Fibroblast of upper back skin (primary cell): ENCODE measurements around the gene ANKS1A.
A peak's percentile ranks its signal among the peaks of the same experiment; 100 is the strongest.

Experiments used
- DNase-seq: peaks from one replicate; pipeline ENCODE4 v3.0.0-alpha.2; 2013

The ANKS1A gene

DNA sequence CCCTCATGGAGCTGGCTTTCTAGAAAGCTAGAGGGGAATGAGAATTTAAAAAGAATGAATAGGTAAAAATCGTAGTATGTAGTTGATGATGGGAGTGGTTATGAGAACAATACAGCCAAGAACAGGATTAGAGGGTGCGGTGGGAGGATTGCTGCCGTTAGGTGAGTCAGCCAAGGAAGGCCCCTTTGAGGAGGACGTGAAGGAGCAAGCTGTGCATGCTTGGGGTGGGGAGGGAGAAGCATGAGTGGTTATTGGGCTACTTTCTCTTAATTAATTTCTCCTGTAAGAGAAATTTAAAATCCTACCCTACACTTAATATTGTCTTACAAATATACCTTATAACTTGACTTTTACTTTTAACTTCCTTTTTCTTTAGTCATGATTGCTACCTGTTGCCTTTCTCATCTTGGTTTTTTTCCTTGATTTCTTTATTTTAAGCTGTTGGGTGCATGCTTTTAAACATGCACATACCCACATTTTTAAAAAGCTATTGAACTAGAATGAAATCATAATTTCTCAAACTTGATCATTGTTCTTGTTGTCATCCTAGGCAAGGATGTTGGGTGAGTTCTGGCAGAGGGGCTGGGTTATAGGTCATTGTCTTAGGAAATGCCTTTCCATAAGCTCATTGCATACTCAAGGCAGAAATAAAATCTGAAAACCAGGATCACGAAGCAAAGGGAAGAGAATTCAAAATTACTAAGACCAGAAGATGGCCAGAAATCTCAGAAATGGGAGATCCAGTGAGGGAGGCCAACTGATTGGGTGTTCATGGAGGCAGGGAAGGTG lies 137.6 kb downstream of the ANKS1A start:
- DNase-seq = no peak

DNA sequence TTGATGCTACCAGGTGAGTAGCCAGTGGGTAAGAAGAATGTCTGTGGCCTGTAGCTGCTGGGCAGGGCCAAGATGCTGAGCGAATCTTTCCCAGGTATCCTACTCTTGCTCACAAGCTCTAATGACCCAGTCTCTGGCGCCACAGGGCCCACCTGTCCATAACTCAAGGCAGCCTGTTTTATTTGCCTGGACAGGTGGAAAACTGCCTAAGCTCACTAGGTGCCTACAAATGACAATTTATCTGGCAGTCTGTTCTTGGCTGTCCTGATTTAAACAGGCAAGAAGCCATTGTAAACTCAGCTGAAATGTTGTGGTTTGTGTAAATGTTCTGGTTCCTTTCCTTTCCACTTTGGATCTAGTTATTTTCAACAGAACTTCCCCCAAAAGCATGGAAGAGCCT lies 138.8 kb downstream of the ANKS1A start:
- no peak for DNase-seq

DNA sequence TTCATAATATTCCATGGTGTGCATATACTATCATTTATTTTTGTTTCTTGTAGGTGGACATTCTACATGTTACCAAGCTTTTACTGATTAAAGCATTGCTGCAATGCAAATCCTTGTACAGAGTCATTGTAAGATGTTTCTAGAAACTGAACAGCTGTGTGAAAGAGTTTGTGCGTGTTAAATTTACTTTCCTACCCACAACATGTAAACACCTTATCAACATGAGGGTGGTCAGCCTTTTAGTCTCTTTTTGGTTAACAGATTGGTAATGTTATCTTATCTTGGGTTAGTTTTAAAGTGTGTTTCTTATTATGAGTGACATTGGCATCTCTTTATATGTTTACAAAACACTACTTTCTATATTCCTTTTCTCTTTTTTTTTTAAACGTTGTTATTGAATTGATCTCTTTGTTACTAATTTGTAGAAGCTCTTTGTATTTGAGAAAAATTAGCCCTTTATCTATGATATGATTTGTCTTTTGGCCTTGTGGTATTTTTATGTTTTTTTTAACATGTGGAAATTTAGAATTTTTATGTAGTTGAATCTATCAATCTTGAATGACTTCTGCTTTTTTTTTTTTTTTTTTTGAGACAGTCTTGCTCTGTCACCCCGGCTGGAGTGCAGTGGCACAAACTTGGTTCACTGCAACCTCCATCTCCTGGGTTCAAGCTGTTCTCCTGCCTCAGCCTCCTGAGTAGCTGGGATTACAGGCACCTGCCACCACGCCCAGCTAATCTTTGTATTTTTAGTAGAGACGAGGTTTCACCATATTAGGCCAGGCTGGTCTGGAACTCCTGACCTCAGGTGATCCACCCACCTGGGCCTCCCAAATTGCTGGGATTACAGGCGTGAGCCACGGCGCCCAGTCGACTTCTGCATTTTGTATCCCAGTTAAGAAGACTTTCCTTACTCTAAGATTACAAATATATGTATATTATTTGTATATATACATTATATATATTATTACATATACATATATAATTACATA lies 140.0 kb downstream of the ANKS1A start:
- no peak for DNase-seq

DNA sequence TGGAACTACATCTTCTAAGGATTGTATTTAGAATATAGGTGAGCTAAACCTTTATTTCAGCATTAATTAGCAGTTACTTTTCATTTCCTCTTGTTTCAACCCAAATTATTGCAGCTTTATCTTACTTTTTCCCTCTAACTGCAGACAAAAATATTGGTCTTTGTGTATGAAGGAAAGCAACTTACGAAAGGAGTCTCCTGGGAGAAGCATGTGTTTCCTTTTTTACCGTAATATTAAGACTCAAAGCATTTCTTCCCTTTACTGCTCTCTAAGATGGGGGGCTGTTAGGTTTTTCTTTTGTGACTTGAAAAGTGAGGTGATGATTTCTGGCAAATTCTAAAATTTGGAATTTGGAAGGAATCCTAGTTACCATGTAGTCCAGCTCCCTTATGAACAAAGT lies 141.0 kb downstream of the ANKS1A start:
- DNase-seq = no peak

DNA sequence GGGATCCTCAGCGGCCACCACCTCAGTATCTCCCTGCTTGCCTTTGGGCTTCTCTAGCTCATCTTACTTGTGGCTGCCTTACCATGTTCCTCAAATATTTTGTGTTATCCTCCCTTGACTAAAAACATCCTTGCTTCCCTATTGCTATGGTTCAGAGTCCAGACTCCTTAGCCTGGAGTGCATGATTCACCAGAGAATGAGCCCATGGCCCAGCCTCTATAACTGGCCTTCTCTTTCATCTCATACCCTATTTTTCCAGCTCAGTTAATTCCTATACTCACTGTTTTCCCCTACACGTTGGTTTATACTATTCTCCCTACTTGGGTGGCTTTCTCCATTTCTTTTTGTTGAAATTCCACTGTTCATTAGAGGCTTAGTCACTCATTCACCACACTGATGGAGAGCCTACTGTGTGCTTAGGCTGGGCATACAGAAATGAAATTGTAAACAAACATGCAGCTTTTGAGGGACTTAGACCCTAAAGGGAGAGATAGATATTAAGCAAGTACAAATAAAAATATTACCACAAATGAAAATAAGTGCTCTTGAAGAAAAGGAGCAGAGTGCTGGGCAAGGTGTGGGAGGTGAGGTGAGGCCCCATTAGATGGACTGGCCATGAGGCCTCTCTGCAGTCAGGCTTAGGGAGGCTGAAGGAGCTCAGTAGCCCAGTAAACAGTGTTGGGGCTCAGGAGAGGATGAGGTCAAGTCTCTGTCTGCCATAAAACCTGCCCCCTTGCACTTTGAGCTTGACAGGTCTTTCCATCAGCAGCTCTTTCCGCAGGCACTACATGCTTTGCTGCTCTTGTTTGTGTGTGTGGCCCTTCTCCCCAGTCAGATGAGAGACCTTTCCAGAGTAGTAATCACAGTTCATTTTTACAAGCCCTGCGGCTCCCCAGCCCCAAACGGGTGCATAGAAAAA lies 142.8 kb downstream of the ANKS1A start:
- DNase-seq = no peak

DNA sequence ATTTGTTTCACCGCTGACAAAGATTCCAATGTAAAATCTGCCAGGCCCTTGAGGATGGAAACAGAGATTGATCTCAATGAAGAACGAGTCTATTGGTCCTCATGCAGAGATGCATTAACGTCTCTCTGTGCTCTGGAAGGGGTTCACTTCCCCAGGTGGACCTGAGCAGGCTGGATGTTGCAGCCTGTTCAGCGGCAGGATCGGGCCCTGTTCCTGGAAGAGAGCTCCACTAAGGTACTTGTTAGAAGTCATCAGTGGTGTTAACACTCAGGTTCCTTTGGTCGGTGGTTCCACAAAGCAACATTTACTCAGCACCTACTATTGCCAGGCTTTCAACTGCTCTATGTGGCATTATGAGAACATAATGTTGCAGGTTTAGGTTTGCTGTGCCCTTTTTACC lies 144.6 kb downstream of the ANKS1A start:
- DNase-seq = no peak

DNA sequence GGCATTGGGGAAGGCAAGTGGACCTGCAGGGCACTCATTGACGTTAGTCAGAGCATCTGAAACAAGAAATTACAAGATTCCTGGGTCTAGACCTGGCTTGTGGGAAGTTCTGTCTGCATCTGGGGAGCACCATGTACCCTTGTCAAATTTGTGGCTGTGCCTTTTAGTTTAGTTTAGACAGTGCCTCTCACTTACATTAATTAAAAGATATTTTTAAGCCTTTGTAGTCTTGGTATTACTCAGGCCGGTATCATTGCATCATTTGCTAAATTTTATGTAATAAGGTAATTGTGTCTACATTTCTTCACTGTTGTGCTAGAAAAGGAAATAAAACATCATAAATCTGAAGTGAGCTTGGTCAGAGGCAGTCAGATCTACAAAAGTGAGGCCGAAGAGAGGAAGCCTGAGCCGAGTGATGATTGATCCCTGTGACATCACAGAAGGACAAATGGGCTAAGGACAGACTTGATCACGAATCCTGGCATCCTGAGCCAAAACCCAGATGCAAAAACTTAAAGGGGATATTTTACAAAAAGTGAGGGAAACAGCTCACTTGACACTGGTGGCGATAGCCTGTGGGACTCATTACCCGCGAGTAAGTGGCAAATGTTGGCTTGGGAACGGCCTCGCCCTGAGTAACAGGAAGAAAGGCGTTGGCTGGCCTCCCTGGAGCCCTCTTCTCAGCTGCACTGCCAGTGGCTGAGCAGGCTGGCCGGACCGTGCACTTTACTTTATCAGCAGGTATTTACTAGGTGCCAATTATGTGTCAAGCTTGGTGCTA lies 145.5 kb downstream of the ANKS1A start:
- no peak for DNase-seq

DNA sequence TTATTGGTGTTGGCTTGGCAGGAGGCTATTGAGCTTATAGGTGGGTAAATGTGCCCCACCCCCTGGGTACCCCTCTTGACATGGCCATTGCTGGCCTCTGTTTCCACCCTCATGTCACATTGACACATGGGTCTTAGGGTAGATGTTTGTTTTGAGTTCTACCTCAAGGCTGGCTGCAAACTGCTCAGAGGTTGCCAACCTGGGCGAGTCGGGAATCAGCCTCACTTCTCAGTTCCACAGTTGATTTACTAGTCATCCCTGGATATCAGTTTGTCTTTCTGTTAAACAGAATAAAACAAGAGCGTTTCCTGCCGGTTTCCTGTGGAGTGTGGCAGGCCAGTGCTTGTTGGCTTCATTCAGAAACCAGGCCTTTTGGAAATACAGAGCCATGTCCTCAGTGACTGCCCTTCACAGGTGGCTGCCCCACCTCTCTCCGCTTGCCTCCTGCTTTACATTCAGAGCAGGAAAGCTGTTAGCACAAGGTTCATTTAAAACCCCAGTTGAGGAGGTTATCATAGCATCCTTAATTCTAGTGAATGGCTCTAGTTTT lies 146.5 kb downstream of the ANKS1A start:
- DNase-seq = no peak

DNA sequence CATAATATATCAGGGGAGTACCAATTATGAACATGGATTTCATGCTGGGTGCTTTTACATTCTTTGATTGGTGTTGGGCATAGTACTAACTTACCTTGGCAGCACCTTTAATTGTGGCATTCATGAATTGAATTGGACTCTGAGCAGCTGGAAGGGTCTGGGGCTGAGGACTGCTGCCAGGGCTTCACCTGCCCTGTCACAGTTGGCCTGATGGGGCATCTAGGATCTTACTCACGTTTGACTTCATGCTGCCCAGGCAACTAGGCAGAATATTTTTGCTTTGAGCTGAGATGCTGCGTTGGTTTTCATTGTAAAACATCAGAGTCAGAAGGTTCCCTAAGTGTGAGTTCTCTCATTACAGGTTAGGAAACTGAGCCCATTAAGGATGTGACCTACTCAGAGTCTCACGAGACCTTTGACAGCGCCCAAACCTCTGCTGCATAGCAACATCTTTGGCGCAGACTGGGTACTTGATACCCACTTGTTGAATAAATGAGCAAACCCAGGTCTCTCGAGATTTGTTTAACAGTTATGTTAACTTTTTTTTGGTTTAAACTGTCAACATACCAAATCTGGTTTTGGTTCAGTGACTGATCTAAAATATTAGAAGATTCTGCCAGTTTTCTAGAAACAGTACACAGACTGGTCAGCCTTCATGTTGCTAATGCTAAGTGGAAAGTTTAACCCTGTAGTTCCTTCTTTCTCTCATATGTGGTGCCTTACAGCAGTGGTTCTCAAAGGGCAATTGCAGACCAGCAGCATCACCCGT lies 147.2 kb downstream of the ANKS1A start:
- no peak for DNase-seq

DNA sequence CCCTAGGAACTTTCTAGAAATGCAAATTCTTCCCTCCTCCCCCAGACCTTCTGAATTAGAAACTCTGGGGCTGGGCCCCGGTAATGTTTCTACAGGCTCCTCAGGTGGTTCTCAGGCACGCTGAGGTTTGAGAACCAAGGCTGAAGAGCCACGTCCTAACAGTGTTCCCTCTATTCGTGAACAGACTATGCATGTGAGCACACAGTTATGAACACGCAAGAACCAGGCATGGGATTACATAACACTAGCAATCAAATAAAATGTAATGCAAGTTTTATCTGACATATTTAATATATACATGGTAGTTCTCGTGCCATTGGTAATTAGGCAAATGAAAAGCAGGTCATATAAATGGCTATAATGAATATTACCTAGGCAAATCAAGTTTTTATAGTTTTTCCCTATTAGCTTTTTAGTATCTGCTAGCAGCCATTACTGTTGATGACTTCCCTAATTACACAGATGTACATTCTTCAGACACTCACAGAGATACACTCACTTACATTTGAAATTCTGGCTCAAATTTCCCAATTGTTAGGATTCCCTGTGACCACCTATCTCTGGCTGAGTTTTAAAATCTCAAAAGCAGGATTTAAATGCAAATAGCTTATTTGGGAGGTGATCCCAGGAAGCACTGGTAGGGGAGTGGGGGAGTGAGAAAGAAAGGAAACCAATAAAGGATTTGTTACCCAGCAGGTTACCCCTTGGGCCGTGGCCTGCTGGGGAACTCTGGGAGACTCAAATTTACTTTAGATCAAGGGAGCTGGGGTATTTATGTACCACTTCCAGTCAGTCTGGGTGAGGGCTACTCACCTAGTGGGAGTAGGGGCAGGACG lies 148.0 kb downstream of the ANKS1A start:
- no peak for DNase-seq

DNA sequence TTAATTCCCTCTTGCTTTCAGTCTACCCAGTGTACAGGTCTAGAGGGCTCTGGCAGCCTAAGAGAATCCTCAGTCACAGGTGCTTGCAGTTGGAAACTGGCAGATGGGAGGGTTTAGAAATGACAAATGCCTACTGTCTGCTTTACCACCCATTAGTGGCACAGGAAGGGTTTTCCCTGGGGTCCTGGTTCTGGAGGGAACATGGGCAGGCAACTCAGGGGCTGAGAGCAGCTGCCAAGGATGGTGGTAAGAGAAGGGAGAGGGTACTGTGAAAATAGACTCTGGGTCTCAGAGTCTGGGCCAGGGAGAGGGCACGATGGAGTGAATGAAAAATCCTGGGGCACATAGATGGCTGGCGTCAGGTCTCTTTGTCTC lies 148.6 kb downstream of the ANKS1A start:
- no peak for DNase-seq

DNA sequence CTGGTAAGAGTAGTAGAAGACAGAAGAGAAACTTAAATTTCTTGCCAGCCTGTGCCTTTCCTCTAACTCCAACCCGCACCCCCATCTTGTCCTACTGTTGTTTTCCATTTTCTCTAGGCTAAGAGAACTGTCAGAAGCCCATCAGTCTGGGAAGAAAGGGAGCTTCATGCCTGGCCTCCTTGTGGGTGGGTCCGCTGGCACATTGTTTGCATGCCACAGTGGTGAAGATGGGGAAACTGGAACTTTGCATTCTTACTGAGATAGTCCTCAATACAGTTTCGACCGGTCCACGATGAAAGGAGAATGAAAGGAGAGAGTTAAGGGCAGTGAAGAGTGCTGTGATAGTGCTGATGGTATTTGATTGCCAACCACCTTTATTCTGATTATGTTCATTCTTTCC lies 149.0 kb downstream of the ANKS1A start:
- no peak for DNase-seq

DNA sequence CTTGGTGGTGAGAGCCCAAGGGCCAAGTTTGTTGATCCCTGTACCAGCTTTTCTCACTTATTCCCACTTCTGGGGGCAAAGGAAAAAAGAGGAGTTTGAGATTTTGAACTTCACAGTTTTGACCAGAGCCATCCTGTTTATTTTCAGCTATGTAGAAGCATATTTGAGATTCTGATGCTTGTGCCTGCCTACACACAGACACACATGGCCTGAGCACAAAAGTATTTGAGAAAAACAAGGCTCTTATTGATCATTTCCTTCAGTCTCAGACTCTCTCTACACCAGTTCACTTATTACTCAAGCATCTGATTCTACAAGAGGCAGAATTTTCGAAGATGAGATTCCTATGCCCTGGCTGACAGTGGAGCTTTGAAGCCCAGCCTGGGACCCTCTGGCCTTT lies 151.3 kb downstream of the ANKS1A start:
- no peak for DNase-seq

DNA sequence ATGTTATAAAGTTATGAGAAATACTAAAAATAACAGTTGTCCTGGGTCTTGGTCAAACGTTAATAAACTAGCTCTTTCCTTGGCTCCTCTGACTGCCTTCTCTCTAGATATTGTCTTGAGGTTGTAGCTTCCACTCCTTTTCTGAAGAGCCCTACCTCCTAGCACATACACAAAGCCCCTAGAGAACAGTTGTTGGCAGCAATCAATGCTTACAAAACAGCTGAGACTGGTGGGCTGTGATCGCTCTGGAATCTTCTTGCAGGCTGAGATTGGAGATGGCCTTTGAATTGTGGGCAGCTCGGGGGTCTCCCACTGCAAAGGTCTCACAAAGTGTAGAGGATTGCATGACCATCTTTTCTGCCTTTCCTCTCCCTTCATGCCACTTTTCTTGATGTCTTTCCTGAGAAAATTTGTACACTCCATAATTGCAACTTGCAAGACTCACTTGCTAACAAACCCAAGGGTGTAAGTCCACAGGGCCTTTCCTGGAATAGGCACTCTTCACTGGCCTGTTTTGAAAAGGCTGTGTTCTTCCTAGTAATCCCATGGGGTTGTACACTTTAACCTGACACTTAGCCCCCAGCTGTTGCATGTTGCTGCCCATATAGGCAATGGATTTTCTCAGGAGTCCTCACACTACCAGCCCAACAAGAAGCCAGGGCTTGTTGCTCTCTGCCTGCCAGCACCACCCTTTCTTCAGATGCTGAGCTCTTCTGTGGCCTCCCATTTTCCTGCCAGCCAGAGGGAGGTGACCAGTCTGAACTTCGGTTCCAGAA lies 152.2 kb downstream of the ANKS1A start:
- DNase-seq = no peak

DNA sequence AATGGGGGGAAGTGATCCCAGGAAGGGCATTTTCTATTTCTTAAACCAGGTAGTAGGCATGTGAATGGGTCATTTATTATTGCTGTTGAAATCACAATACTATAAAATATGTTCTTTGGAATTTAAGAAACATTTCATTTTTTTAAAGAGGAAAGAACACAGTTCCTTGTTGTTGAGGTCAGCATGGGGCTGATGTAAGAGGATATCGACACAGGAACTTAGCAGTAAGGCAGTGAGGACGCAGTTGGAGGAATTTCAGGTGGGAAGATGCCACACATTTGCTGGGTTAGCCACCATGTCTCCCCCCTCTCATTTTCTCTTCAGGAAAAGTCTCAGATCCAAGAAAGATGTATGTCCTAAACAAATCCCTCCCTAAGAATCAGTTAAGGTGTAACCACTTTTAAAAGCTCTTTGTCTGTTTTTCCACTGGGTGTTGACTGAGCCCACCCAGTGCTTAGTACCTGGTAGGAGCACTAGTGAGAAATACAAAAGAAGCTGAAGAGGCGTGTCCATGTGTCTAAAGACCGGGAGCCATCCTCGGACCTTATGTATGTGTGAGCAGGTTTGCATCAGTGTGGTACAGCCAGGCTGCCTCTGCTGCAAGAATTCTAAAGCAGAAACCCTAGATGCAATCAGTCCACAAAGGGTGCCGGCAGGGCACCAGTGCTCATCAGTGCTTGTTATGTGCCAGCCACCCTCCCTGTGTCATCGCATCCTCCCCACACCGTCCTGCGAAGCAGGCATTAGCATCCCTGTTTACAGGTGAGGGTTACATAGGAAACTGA lies 153.2 kb downstream of the ANKS1A start:
- DNase-seq = no peak

DNA sequence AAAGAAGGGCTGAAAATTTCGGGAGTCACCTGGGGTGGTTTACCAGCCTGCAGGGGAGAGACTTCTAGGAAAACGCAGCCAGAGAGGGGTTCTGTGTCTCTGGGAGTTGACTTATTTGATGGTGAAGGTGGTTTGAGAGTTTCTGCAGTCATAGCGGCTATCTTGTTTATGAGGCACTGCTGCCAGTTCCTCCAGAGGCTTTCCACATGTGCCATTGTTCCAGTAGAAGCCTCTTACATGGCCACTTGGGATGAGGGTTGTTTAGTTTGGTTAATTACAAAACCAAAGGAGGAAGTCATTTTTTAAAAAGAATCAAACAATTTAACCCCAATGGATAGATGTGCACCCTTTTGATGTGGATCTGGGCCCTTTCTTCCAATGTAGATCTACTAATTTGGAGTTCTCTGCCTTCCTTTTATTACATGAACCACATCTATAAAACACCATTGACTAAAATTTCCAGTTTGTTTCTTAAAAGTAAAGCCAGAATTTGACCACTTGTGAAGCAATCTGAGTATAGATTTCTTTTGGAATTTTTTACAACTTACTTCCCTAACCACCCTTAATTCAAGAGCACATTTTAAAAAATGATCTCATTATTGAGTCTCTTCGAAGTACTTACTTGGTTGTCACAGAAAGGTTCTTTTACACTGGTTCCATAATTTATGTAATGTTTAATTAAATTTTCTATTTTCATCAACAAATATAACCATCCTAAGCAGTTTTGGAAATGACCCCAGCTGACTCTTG lies 154.5 kb downstream of the ANKS1A start:
- no peak for DNase-seq

DNA sequence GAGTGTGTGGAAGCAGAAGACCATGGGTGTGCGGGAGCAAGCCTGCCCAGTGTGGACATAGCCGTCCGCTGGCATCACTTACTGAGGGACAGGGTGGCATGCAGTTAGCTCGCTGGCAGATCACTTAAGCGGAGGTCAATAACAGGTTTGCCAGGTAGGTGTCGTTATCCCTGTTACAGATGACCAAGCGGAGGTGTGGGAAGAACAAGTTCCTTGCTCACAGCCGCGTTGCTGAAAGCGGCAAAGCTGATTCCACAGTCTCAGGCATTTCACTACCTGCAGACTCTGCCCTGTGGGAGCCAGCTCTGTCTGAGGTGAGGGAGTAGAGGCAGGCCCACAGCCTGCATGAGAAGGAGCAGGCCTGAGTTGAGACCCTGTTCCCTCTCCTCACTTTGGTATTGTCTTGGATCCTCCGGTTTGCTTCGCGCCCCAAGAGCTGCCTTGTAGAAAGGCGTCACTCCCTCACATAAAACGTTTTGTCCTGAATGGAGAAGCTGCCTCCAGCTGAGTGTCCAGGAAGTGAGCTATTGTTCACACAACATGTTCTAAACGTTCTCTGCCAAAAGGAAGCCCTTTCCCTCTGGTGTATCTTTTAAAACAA lies 155.2 kb downstream of the ANKS1A start:
- DNase-seq = peak; percentile 14
